B cell (primary cell): ENCODE results near the gene NKG7. TPM values are rescaled to one million over a fixed set of nuclear protein-coding genes. Genes with fewer than 3 reads are reported as not detected.
A peak's percentile ranks its signal among the peaks of the same experiment; 100 is the strongest.

Experiments
- ATAC-seq: fragments of 200-7000 bp; cut with Tn5 transposase; one replicate; pipeline ENCODE4 v1.10.0; 2021; ENCODE audit warnings: low read depth, mild to moderate bottlenecking, moderate number of reproducible peaks, moderate library complexity
- CTCF ChIA-PET: fragments of 350-600 bp; sonication (Branson Sonifier 250); formaldehyde crosslinking; loops from one replicate; lab custom pipeline; 2021; ENCODE audit warnings: antibody characterized with exemption, inconsistent platforms; lab: Charles Lee
- POLR2A ChIA-PET: fragments of 350-600 bp; sonication (Branson Sonifier 250); formaldehyde crosslinking; loops from one replicate; lab custom pipeline; 2021; ENCODE audit warnings: antibody characterized with exemption; lab: Charles Lee
- DNase-seq: peaks from one replicate; pipeline ENCODE4 v3.0.0; 2013
- H2AFZ ChIP-seq: 2 replicates; pipeline ENCODE4 v1.6.1; 2012; ENCODE audit warnings: mild to moderate bottlenecking, low read depth, low read length; ENCODE audit not compliant: insufficient read depth, poor library complexity, severe bottlenecking
- H3K27ac ChIP-seq, 2 donors: 1 replicate in 1 of 2; 2 replicates in 1 of 2; pipeline ENCODE4 v1.5.1; 2012 to 2013; ENCODE audit warnings: low read length in 2 of 2, mild to moderate bottlenecking in 2 of 2, moderate library complexity in 1 of 2
- H3K27me3 ChIP-seq, 4 experiments: fragments of 200-600 bp in 1 of 4; sonication (generic) in 1 of 4; replicated peaks in 1 of 4; 1 replicate in 2 of 4; 2 replicates in 2 of 4; pipeline versions ENCODE4 v1.6.1 to v1.7.0; 2013 to 2016; ENCODE audit warnings: low read length in 3 of 4, mild to moderate bottlenecking in 2 of 4, mixed read lengths in 1 of 4, moderate library complexity in 1 of 4; ENCODE audit not compliant: insufficient read depth in 4 of 4, control insufficient read depth in 3 of 4; ENCODE audit errors: control extremely low read depth in 1 of 4
- H3K36me3 ChIP-seq, 2 experiments: replicated peaks in 1 of 2; 1 replicate in 1 of 2; 2 replicates in 1 of 2; pipeline versions ENCODE4 v1.6.1 to v1.7.1; 2013; ENCODE audit warnings: low read length in 1 of 2; ENCODE audit not compliant: insufficient read depth in 2 of 2, control insufficient read depth in 1 of 2; ENCODE audit errors: control extremely low read depth in 1 of 2, extremely low read depth in 1 of 2
- H3K4me1 ChIP-seq, 2 donors: fragments of 200-600 bp in 1 of 2; sonication (generic) in 1 of 2; 1 replicate in 1 of 2; 2 replicates in 1 of 2; pipeline versions ENCODE4 v1.5.1 to v1.6.1; 2013 to 2017; ENCODE audit warnings: low read length in 2 of 2; ENCODE audit not compliant: control insufficient read depth in 2 of 2, insufficient read depth in 2 of 2
- H3K4me2 ChIP-seq: replicated peaks from 2 replicates; pipeline ENCODE3; 2012; ENCODE audit warnings: mild to moderate bottlenecking, low read depth, low read length; ENCODE audit not compliant: poor library complexity, severe bottlenecking
- H3K4me3 ChIP-seq, 5 experiments: fragments of 200-600 bp in 1 of 5; sonication (generic) in 1 of 5; 1 replicate in 3 of 5; 2 replicates in 2 of 5; pipeline versions ENCODE4 v1.5.1 to v1.7.0; 2011 to 2016; ENCODE audit warnings: low read length in 4 of 5, mild to moderate bottlenecking in 4 of 5, low read depth in 2 of 5, control low read depth in 1 of 5, moderate library complexity in 1 of 5; ENCODE audit not compliant: insufficient read depth in 1 of 5; ENCODE audit errors: control extremely low read depth in 1 of 5, extremely low read depth in 1 of 5
- H3K79me2 ChIP-seq: fragments of 200-600 bp; sonication (generic); one replicate; pipeline ENCODE4 v1.6.0; 2016; ENCODE audit warnings: low read length; ENCODE audit not compliant: control insufficient read depth, insufficient read depth
- H3K9ac ChIP-seq: fragments of 200-600 bp; sonication (generic); 2 replicates; pipeline ENCODE4 v1.6.1; 2017; ENCODE audit warnings: mild to moderate bottlenecking, low read length, moderate library complexity
- H3K9me3 ChIP-seq, 3 donors: one replicate each; pipeline versions ENCODE4 v1.6.1 to v1.7.1; 2013; ENCODE audit warnings: low read length in 2 of 3; ENCODE audit not compliant: control insufficient read depth in 2 of 3, insufficient read depth in 1 of 3; ENCODE audit errors: control extremely low read depth in 1 of 3
- H4K20me1 ChIP-seq: 2 replicates; pipeline ENCODE4 v1.6.0; 2012; ENCODE audit warnings: mild to moderate bottlenecking, low read length; ENCODE audit not compliant: insufficient read depth, control insufficient read depth, poor library complexity, severe bottlenecking
- H3K27ac Mint-ChIP-seq: one replicate; pipeline ENCODE4 v1.8.0; 2021; ENCODE audit warnings: mixed read lengths
- H3K27me3 Mint-ChIP-seq: one replicate; pipeline ENCODE4 v1.8.0; 2021; ENCODE audit warnings: mixed read lengths
- H3K4me1 Mint-ChIP-seq: one replicate; pipeline ENCODE4 v1.8.0; 2021; ENCODE audit warnings: mixed read lengths
- H3K4me3 Mint-ChIP-seq: one replicate; pipeline ENCODE4 v1.8.0; 2021; ENCODE audit warnings: mixed read lengths
- H3K9me3 Mint-ChIP-seq: one replicate; pipeline ENCODE4 v1.8.0; 2022; ENCODE audit warnings: mixed read lengths; ENCODE audit not compliant: insufficient read depth
- CTCF ChIP-seq: fragments of 200-600 bp; IDR thresholded peaks from one replicate; pipeline ENCODE4 v1.8.0; 2022; ENCODE audit warnings: antibody characterized with exemption, mild to moderate bottlenecking
- EZH2 ChIP-seq: IDR thresholded peaks from 2 replicates; pipeline ENCODE4 v1.6.1; 2012; ENCODE audit warnings: borderline replicate concordance, low read depth, mild to moderate bottlenecking, moderate library complexity, low read length; ENCODE audit not compliant: insufficient read depth, poor library complexity, severe bottlenecking
- WGBS: methylation state at CpG from one replicate; pipeline ENCODE4 v1.1.5; 2013; ENCODE audit warnings: missing lambda C conversion rate; ENCODE audit not compliant: insufficient coverage; 5-methylcytosine and 5-hydroxymethylcytosine counted together
- intact Hi-C: fragments of 100-400 bp; cut with micrococcal nuclease; formaldehyde crosslinking; loops from one replicate; pipeline ENCODE4 v1.10.0; 2022
- polyA plus RNA-seq: library from polyadenylated mRNA; depleted of rRNA; stranded (reverse); fragments of >200 nt; gene quantifications from 2 replicates; pipeline ENCODE4 v1.2.3, GENCODE V29; 2012
- total RNA-seq, 2 donors: library from RNA; stranded (reverse); fragments of 120-200 nt in 1 of 2; gene quantifications; 1 replicate in 1 of 2; 2 replicates in 1 of 2; pipeline versions ENCODE4 v1.2.3 to v1.2.4, GENCODE V29; 2013 to 2022

NKG7 gene
- total and polyA plus RNA-seq, 2 donors (not counting 1 experiment from before 2014, with no cell fraction given), result 1.9 to 6.6 TPM

GRCh38 chr19:51372021-51372648 is 319 bp downstream of the NKG7 start:
- Histone ChIP-seq H3K27me3 (no peaks in the 10 kb centered on the region), H2AFZ (peak overlapping the region; percentile 38), H3K4me2 (peak overlapping the region; percentile 19), H4K20me1 (no peaks in the 10 kb centered on the region), H3K9me3 (no peaks in the 10 kb centered on the region), H3K36me3 (no peaks in the 10 kb centered on the region), H3K4me1 (peaks cover 0 to 19% of the 10 kb centered on the region in 2 donors), H3K4me3 (no peak overlapping the region), H3K9ac (no peak overlapping the region), H3K79me2 (no peaks in the 10 kb centered on the region), H3K27ac (no peak overlapping the region)
- H3K27me3 Mint-ChIP-seq, result no peaks in the 10 kb centered on the region
- WGBS, result 82% methylated on average over 18 of the region's 18 CpGs
- ChIA-PET POLR2A (no interaction called here), CTCF (interaction anchor here (0.9 to 1.6 kb wide), 2 partner anchors 32 to 46 kb away, joined by 3 read pairs; partner anchors contain the start of gene SIGLEC10)
- TF ChIP-seq CTCF (no peak), EZH2 (no peak)
- intact Hi-C loops, result no loop called here
- no peak overlapping the region for H3K27ac Mint-ChIP-seq
- ATAC-seq, result no peak
- no peak for DNase-seq
- H3K4me3 Mint-ChIP-seq, result no peak overlapping the region
- peaks cover 15% of the 10 kb centered on the region for H3K4me1 Mint-ChIP-seq
- no peaks in the 10 kb centered on the region for H3K9me3 Mint-ChIP-seq

GRCh38 chr19:51371186-51371690 is 1.2 kb downstream of the NKG7 start:
- ChIA-PET POLR2A (no interaction called here), CTCF (interaction anchor here (0.9 kb wide), 1 partner anchor 32 kb away, joined by 3 read pairs; no protein-coding TSS in a partner anchor)
- Histone ChIP-seq H3K27ac (no peak overlapping the region), H2AFZ (no peak overlapping the region), H3K79me2 (peaks cover 6% of the 10 kb centered on the region), H3K4me2 (no peak overlapping the region), H3K4me3 (no peak overlapping the region), H3K4me1 (peaks cover 0 to 25% of the 10 kb centered on the region in 2 donors), H3K9ac (no peak overlapping the region), H3K36me3 (no peaks in the 10 kb centered on the region), H3K27me3 (no peaks in the 10 kb centered on the region), H4K20me1 (no peaks in the 10 kb centered on the region), H3K9me3 (no peaks in the 10 kb centered on the region)
- no peak for TF ChIP-seq CTCF
- TF ChIP-seq EZH2, result no peak
- no peak overlapping the region for H3K27ac Mint-ChIP-seq
- H3K4me1 Mint-ChIP-seq, result peaks cover 15% of the 10 kb centered on the region
- ATAC-seq, result no peak
- intact Hi-C loops, result no loop called here
- WGBS, result 94% methylated on average over 8 of the region's 8 CpGs
- H3K27me3 Mint-ChIP-seq, result no peaks in the 10 kb centered on the region
- H3K9me3 Mint-ChIP-seq, result no peaks in the 10 kb centered on the region
- no peak for DNase-seq
- H3K4me3 Mint-ChIP-seq, result no peak overlapping the region
